Upper lobe of right lung (tissue), 1 donor: ENCODE results near the gene INSRR. TPM values are rescaled to one million over a fixed set of nuclear protein-coding genes. Genes with fewer than 3 reads are reported as not detected.

Experiments used
- ATAC-seq: fragments of 200-7000 bp; cut with Tn5 transposase; one replicate; pipeline ENCODE4 v1.9.1; 2020; ENCODE audit warnings: mild to moderate bottlenecking, moderate library complexity
- DNase-seq: peaks from one replicate; pipeline ENCODE4 v3.0.0-alpha.2; 2020
- H3K27ac ChIP-seq: fragments of 200-600 bp; one replicate; pipeline ENCODE4 v1.8.0; 2022
- H3K27me3 ChIP-seq: fragments of 200-600 bp; one replicate; pipeline ENCODE4 v1.8.0; 2022; ENCODE audit warnings: mild to moderate bottlenecking
- H3K36me3 ChIP-seq: fragments of 200-600 bp; one replicate; pipeline ENCODE4 v1.8.0; 2022
- H3K4me1 ChIP-seq: fragments of 200-600 bp; one replicate; pipeline ENCODE4 v1.8.0; 2022
- H3K4me3 ChIP-seq: fragments of 200-600 bp; one replicate; pipeline ENCODE4 v1.8.0; 2022; ENCODE audit warnings: mild to moderate bottlenecking
- H3K9me3 ChIP-seq: fragments of 200-600 bp; one replicate; pipeline ENCODE4 v1.8.0; 2022
- CTCF ChIP-seq: fragments of 200-600 bp; IDR thresholded peaks from one replicate; pipeline ENCODE4 v1.8.0; 2022; ENCODE audit warnings: antibody characterized with exemption
- intact Hi-C: fragments of 100-400 bp; cut with DNase I; formaldehyde crosslinking; loops from one replicate; pipeline ENCODE4 v1.11.0; 2022
- total RNA-seq: library from RNA; stranded (reverse); fragmentation: NEBNext Ultra II Directional; extraction: Animal tissue kit (Norgen Biotek cat#: 25700); gene quantifications from one replicate; pipeline ENCODE4 v1.2.1, GENCODE V29; 2021
- donor health status: DM: no; HTN: yes; CAD: no; lungs with severe emphysema.

The INSRR gene
- total RNA-seq, 1 donor from 2014 or later, result not detected

GRCh38 chr1:156836892-156837291 is 22.0 kb downstream of the INSRR start:
- no peak overlapping the region for H3K27ac ChIP-seq
- H3K9me3 ChIP-seq, result no peaks in the 10 kb centered on the region
- no peak for TF ChIP-seq CTCF
- H3K27me3 ChIP-seq, result peaks cover 38% of the 10 kb centered on the region
- DNase-seq, result no peak
- no peaks in the 10 kb centered on the region for H3K4me1 ChIP-seq
- intact Hi-C loops, result no loop called here
- no peak for ATAC-seq
- no peaks in the 10 kb centered on the region for H3K36me3 ChIP-seq
- no peak overlapping the region for H3K4me3 ChIP-seq

GRCh38 chr1:156836041-156836654 is 22.8 kb downstream of the INSRR start:
- ATAC-seq (no peak), DNase-seq (no peak)
- peaks cover 31% of the 10 kb centered on the region for H3K27me3 ChIP-seq
- intact Hi-C loops, result no loop called here
- H3K4me1 ChIP-seq, result no peaks in the 10 kb centered on the region
- H3K9me3 ChIP-seq, result no peaks in the 10 kb centered on the region
- H3K36me3 ChIP-seq, result no peaks in the 10 kb centered on the region
- H3K27ac ChIP-seq, result no peak overlapping the region
- no peak overlapping the region for H3K4me3 ChIP-seq
- no peak for TF ChIP-seq CTCF

- Histone ChIP-seq H3K36me3 (no peaks in the 10 kb centered on the region), H3K4me1 (no peaks in the 10 kb centered on the region)
- ATAC-seq, result no peak
Observed at GRCh38 chr1:156834322-156834721, 24.6 kb downstream of the INSRR start.

GRCh38 chr1:156833603-156834002 is 25.3 kb downstream of the INSRR start:
- no peaks in the 10 kb centered on the region for H3K4me1 ChIP-seq
- DNase-seq, result no peak
- peaks cover 16% of the 10 kb centered on the region for H3K27me3 ChIP-seq
- H3K36me3 ChIP-seq, result no peaks in the 10 kb centered on the region
- H3K27ac ChIP-seq, result no peak overlapping the region
- H3K9me3 ChIP-seq, result no peaks in the 10 kb centered on the region
- intact Hi-C loops, result no loop called here
- H3K4me3 ChIP-seq, result no peak overlapping the region
- no peak for ATAC-seq
- TF ChIP-seq CTCF, result no peak

More at GRCh38 chr1:156834322-156834721, 24.6 kb downstream of the INSRR start:
- no peak overlapping the region for H3K27ac ChIP-seq
- no peak for DNase-seq
- intact Hi-C loops, result no loop called here
- no peak for TF ChIP-seq CTCF
- H3K9me3 ChIP-seq, result no peaks in the 10 kb centered on the region
- peaks cover 23% of the 10 kb centered on the region for H3K27me3 ChIP-seq
- no peak overlapping the region for H3K4me3 ChIP-seq

- no peak for TF ChIP-seq CTCF
- intact Hi-C loops, result no loop called here
Observed at GRCh38 chr1:156832434-156832833, 26.5 kb downstream of the INSRR start.

More at GRCh38 chr1:156832434-156832833, 26.5 kb downstream of the INSRR start:
- Histone ChIP-seq H3K4me3 (no peak overlapping the region), H3K36me3 (no peaks in the 10 kb centered on the region), H3K9me3 (no peaks in the 10 kb centered on the region), H3K27ac (no peak overlapping the region), H3K4me1 (no peaks in the 10 kb centered on the region), H3K27me3 (peaks cover 11% of the 10 kb centered on the region)
- ATAC-seq (no peak), DNase-seq (no peak)
